22Rv1 (cell line): ENCODE measurements around the gene PLLP.

Experiments
- H3K27ac ChIP-seq: fragments of 450-650 bp; 2 replicates; pipeline ENCODE4 v1.5.1; 2017
- CTCF ChIP-seq: fragments of 450-650 bp; IDR thresholded peaks from 2 replicates; pipeline ENCODE4 v1.5.1; 2017; ENCODE audit warnings: mild to moderate bottlenecking
- ZFX ChIP-seq: fragments of 450-650 bp; IDR thresholded peaks from 2 replicates; pipeline ENCODE4 v1.6.1; 2017; ENCODE audit warnings: antibody characterized with exemption, borderline replicate concordance

PLLP gene

DNA sequence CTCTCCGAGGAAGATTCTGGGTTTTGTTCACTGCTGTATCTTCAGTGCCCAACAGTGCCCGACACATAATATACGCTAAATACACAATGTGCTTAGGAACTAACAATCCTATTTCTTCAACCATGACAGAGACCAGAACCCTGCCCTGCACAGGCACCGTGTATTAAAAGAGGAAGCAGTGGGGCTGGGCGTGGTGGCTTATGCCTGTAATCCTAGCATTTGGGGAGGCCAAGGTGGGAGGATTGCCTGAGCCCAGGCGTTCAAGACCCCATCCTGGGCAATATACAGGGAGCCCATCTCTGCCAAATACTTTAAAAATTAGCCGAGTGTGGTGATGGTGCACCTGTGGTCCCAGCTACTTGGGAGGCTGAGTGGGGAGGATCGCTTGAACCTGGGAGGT, 20.1 kb downstream of the PLLP start:
- H3K27ac ChIP-seq = no peak overlapping the region
- no peak for TF ChIP-seq ZFX
- no peak for TF ChIP-seq CTCF

GRCh38 chr16:57263541-57264351, 20.7 kb downstream of the PLLP start:
- TF ChIP-seq ZFX (no peak), CTCF (no peak)

DNA sequence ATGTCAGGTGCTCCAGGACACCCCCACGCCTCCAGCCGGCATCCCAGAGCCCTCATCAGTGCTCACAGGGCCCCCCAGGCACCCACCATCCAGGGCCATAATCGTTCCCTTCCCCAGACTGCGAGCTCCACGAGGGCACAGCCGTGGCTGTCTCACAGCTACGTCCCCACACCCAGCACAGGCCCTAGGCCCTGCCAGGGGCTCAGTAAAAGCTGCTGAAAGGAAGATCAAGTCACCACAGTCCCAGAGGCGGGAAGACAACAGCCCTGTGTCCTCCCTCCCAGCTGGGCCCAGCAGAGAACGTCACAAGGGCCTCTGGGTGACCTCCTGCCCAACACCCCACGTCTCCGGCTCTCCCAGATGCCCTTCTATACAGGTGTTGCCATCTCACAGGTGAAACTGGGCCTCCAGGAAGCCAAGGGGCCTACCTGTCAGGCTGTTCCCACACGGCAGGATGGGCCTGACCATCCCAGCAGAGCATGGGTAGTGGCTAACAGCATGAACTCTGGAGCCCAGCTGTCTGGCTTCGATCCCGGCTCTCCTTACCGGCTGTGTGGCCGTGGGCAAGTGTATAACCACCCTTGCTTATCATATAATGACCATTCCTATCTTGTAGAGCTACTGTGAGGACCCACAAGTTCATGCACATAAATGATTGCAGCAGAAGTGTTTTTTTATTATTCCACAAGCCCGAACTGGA, 21.5 kb downstream of the PLLP start:
- H3K27ac ChIP-seq = no peak overlapping the region
- TF ChIP-seq ZFX = no peak

More at GRCh38 chr16:57263541-57264351, 20.7 kb downstream of the PLLP start:
- H3K27ac ChIP-seq = no peak overlapping the region

- H3K27ac ChIP-seq = no peak overlapping the region
- TF ChIP-seq ZFX = no peak
- TF ChIP-seq CTCF = no peak
These were observed 22.7 kb downstream of the PLLP start for GRCh38 chr16:57261806-57262205.

DNA sequence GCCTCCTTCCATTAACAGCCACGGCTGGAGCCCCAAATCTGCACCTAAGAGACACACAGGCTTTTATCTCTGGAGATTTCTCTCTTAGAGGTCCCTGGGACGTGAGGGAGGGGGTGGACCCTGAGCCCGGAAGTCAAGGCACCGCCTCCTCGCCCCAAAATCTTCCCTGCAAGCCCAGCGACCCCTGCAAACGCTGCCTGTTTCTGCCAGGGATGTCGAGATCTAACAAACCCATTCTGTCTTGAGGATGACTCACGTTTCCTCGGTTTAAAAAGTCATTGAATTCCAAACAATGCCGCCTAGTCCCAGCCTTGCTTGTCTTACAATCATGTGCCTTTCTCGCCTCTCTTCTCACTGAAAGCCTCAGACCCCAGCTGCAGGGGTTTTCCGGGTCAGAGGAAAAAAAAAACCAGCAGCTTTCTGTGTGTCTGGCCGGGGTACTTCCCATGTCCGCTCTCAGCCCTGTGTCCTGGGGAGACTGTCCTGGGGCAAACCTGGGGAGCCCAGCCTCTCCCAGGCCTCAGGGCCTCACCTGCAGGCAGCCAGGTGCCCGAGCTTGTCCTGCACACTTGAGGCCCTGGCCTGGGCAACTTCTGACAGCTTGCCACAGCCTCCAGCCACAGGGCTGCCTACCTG, 24.1 kb downstream of the PLLP start:
- H3K27ac ChIP-seq = no peak overlapping the region
- no peak for TF ChIP-seq ZFX
- no peak for TF ChIP-seq CTCF

DNA sequence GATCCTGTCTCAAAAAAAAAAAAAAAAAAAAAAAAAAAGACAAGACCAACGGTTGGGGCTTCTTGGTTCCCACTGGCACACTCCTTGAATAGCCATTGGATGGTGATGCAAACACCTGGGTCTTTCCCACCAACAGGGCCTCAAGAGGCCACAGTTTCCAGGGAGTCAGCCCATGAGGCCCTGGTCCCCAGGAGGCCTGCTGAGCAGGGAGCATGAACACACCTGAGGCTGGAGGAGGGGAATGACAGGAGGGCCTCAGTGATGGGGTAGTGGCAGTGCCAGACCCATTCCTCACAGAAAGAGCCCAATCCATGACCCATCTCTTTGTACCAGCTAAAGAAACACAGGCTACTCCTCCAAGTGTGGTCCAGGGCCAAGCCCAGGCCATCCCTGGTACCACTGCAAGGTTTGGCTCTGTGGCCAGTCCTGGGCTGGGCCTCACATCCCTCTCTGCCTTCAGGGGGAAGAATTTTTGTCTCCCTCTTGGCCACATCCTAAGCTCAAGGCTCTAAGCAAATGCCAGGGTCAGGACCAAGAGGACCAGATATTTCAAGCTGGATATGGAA, 25.5 kb downstream of the PLLP start:
- TF ChIP-seq CTCF = no peak
- TF ChIP-seq ZFX = no peak
- H3K27ac ChIP-seq = no peak overlapping the region

DNA sequence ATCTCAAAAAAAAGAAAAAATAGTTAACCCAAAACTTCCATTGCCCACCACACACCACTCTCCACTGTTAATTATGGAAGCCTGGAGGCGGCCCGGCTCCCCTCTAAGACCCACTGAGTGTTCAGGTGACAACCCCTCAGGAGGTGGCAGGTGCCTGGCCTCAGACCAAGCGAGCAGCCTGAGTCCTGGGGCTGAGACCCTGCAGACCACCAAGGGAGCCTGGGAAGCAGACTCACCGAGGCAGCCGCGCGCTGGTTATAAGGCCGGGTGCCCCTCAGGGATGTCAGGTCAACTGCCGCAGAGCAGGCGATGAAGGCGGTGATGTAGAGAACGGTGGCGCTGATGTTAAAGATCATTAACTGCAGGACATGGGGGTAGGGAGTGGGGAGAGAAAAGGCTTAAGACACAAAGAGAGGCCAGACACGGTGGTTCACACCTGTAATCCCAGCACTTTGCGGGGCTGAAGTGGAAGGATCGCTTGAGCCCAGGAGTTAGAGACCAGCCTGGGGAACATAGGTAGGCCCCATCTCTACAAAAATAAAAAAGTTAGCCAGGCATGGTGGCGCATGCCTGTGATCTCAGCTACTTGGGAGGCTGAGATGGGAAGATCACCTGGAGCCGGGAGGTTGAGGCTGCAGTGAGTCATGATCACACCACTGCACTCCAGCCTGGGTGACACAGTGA, 26.1 kb downstream of the PLLP start:
- TF ChIP-seq CTCF (no peak), ZFX (no peak)
- no peak overlapping the region for H3K27ac ChIP-seq
